Activated CD4-positive, alpha-beta T cell treated with anti-CD3 and anti-CD28 coated beads for 48 hours (primary cell): ENCODE data around the gene CDHR3.

Source experiments
- DNase-seq: peaks from one replicate; pipeline ENCODE4 v3.0.0-alpha.2; 2020

CDHR3 gene

DNA sequence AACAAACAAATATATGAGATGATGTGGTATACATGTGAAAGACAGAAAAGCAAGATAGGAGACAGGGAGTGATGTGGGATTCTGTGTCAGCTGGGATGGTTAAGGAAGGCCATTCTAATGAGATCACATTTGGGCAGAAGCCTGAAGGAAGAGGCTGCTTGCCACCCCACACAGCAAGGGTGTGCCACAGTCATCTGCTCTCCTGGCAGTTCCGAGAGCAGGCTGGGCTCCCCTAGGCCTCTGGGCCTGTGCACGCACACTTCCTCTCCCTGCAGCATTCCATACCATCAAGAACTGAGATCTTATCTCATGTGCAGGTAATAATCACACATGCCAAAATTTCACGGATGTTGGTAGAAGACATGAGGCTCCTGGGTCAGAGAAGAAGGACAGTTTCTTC, 105.9 kb downstream of the CDHR3 start:
- no peak for DNase-seq

DNA sequence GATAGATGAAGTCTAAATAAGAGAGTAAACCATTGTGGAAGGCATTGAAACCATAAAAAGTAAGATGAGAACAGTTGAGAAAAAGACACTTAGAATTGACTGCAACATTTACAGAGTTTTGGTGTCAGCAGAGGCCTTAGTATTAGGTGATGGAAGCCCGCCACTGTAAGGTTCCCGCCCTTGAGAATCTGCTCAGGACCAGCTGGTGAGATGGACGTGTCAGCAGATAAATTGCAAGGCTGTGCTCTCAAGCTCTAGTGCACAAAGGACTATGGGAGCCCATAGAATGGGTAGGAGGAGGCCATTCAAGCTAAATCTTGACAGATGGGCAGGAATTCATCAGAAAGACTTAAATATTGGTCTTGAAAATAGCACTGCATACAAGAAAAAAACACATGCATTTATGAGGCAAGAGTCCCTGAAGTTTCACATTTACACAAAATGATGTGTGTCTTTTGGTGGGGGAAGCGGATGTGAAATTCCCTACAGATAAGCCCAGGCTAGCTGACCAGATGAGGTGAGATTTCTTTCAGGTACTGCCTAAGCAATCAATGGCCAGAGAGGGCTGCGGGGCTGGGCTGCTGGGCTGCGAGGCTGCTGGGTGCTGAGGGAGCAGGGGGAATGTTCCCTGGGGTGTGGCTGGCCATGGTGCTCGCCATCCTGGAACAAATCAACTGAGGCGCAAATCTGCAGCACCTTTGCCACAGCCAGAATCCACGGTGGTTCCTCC, 106.6 kb downstream of the CDHR3 start:
- no peak for DNase-seq

GRCh38 chr7:106070201-106070551, 107.1 kb downstream of the CDHR3 start:
- DNase-seq = no peak

GRCh38 chr7:106070567-106071254, 107.6 kb downstream of the CDHR3 start:
- no peak for DNase-seq

GRCh38 chr7:106071356-106071998, 108.4 kb downstream of the CDHR3 start:
- peak; percentile 48 for DNase-seq

DNA sequence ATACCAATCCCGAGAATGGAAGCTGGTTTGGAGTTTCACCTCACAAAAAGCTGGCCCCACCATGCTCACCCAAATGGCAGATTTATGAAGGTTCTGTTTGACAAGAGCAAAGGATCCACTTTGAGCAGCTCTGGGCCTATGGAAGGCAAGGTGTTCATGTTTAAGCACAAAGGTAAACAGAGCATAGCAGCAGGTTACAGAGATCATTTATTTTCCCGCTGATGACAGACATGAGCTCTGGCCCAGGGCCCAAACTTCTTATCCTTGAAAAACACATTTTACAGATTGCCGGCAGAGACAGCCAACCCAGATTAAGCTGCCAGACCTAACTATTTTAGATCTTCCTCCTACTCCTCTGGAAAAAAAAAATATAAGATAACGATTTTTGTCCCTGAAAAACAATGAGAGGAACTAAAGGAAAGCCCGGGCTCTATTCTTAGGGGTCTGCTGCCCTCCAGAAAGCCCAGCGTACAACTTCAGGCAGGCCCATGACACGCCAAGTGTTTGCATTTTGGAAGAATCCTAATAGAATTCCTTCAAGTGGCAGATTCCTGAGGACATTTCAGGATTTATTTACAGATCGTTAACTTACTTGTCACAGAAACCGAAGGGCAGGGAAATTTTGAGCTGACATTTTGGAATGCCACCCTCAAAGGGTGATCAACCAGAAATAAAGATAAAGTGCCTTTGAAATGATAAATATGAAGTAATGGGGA, 109.1 kb downstream of the CDHR3 start:
- DNase-seq = no peak

DNA sequence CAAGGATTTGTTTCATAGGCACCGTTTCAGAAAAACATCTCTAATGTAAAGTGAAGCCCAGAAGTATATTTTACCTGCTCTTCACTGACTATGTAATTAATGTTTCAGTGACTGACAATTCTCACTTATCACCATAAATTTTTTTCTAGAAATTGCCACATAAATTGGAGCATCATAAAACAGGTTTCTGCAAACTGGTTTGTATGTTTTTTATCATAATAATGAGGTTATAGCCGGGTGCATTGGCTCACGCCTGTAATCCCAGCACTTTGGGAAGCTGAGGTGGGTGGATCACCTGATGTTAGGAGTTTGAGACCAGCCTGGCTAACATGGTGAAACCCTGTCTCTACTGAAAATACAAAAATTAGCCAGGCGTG, 109.6 kb downstream of the CDHR3 start:
- no peak for DNase-seq

DNA sequence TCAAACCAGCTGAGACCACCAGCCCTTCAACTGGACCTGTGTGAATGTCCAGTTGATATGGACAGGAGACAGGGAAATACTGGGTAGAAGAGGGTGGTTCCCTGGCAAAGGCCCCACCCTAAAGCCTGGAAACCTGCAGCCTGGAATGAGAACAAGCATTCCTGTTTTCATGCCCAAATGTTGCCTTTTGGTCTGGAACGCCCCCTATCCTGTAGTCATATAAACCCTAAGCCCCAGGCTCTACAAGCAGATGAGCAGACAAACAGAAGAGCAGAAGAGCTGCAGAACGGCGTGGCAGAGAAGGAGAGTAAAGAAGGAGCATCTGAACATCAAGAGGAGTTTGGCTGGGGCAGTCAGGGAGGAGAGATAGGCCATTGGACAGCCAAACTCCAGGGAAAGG, 110.6 kb downstream of the CDHR3 start:
- DNase-seq = no peak

- DNase-seq = no peak
Observed at GRCh38 chr7:106074257-106074656, 111.2 kb downstream of the CDHR3 start.

- no peak for DNase-seq
Observed at GRCh38 chr7:106075937-106076336, 112.9 kb downstream of the CDHR3 start.

DNA sequence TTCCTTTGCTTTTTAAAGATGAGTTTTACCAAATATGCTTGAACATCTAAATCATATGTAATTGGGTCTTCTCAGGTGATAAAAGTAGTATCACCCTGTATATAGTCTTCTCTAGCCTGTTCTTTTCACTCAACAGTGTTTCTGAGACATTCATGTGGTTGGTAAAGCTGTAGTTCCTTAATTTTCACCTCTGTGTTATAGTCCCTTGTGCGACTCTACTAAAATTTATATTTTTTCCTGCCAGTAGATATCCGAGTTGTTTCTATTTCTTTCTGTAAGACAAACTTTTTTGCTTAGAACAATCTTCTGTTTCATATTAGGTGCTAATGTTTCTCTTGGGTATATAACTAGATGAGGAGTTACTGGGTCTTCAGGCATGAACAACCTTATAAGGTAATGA, 113.5 kb downstream of the CDHR3 start:
- DNase-seq = no peak

DNA sequence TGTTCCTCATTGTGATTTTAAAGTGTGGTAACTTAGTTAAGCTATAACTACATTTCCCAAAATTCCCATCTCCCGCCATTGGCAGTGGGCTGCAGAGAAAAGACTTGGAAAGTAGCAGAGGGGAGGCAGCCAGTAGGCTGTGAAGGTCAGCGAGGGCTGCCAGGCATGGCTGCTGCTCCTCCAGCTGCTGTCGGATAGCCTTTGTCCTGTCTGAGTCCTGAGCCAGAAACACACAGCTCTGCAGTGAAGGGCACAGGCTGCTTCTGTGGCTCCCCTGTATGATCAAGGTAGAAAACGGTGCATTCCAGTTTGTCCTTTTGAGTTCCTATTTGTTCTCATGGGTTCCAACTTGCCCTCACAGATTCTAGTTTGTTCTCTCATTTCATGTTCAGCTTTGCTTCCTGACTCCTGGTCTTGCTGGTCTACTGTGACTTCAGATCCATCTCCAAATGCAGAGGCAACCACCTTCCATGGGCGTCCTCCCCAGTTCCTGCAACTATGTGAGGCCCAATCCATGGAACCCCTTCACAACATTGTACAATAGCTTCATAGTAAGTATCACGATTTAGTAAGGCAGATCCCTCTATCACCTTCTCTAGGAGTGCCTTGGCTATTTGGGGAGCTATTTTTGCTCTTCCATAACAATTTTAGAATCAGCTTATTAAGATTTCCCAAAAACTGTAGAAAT, 117.4 kb downstream of the CDHR3 start:
- DNase-seq = no peak

DNA sequence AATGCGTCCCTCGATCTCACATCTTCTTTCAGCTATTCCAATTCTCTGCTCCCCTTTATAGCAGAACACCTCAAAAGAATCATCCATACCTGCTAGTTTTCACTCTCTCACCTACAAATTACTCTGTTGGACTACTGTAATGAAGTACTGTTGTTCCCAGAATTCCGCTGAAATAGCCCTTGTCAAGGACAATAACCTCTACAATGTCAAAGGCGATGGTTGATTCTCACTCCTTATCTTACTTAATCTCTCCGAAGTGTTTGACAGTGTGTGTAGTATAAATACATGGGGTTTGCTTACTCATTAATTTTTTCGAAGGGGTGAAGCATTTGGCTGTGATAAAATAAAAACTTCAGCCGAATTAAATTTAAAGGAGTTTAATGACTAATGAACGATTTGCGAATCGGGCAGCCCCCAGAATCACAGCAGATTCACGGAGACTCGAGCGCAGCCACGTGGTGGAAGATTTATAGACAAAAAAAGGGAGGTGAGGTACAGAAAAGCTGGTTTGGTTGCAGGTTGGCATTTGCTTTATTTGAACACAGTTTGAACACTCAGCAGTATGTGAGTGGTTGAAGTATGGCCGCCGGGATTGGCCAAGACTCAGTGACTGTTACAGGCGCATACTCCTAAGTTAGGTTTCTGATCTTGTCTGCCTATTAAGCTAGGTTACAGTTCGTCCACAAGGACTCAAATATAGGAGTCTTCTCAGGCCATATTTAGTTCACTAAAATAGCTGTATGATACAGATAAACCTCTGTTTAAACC, 119.2 kb downstream of the CDHR3 start:
- DNase-seq = no peak
